ENCODE data around the gene ITGBL1. TPM values are rescaled to one million over a fixed set of nuclear protein-coding genes. Genes with fewer than 3 reads are reported as not detected.

Gene ITGBL1
- total and polyA plus RNA-seq, 7 donors = 0.16 to 15.0 (median 1.6) TPM; not detected in 1

DNA sequence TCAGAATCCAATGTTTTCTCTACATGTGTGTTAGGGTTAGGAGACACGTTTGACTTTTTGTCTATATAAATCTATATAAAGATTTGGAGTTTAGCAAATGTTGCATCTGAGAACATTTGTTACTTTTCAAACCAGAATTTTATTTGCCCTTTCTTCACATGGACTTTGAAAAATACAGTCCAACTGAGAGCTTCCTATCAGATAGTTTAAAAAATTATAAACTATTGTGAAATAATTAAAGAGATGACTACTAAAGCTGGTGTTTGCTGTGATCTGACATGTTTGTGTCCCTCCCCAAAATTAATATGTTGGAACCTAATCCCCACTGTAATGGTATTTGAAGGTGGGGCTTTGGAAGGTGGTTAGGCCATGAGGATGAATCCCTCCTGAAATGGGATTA lies 297.1 kb downstream of the ITGBL1 start:
- H3K36me3 ChIP-seq = no peaks in the 10 kb centered on the region
- H3K9me3 ChIP-seq = no peaks in the 10 kb centered on the region
- H3K27me3 ChIP-seq = no peaks in the 10 kb centered on the region
- H3K4me1 ChIP-seq = no peaks in the 10 kb centered on the region
- WGBS, 2 donors = 82 to 92% methylated on average over 1 of the region's 1 CpG
- H3K4me3 ChIP-seq = no peak overlapping the region
- intact Hi-C loops (cut with DNase I) = no loop called here
- TF ChIP-seq POLR2A (IDR thresholded peaks at IDR 0.05) = no peak
- no peak for DNase-seq
- H3K27ac ChIP-seq = no peak overlapping the region

GRCh38 chr13:101751488-101751887 lies 299.0 kb downstream of the ITGBL1 start:
- H3K4me1 ChIP-seq = no peaks in the 10 kb centered on the region
- intact Hi-C loops (cut with DNase I) = no loop called here
- no peaks in the 10 kb centered on the region for H3K27me3 ChIP-seq
- H3K4me3 ChIP-seq = no peak overlapping the region
- H3K27ac ChIP-seq = no peak overlapping the region
- 4 to 12% methylated on average over 3 of the region's 3 CpGs for WGBS, 2 donors
- TF ChIP-seq POLR2AphosphoS5 (IDR thresholded peaks at IDR 0.05) (no peak), POLR2A (IDR thresholded peaks at IDR 0.05) (no peak), CTCF (IDR thresholded peaks at IDR 0.05) (no peak), EP300 (IDR thresholded peaks at IDR 0.05) (no peak)
- no peak for DNase-seq
- no peaks in the 10 kb centered on the region for H3K36me3 ChIP-seq
- H3K9me3 ChIP-seq = no peaks in the 10 kb centered on the region

DNA sequence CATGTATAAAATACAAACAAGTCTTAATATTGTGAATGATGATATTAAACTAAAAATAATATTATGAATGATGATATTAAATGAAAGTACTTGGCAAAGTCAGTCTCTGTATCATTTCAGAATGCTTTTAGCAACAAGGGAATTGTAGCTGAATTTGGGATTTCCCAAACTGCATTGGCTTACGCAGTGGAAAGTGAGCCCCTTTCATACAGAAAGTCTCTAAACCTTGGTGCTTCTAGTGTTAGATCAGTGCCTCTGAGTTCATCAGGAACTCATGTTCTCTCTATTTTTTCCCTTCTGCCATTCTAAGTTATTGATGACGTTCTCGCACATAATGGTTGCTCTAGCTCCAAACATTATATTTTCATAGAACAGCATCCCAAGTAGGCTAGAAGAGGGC lies 300.0 kb downstream of the ITGBL1 start:
- TF ChIP-seq EP300 (IDR thresholded peaks at IDR 0.05) = no peak
- TF ChIP-seq POLR2A (IDR thresholded peaks at IDR 0.05) = no peak
- TF ChIP-seq POLR2AphosphoS5 (IDR thresholded peaks at IDR 0.05) = no peak
- no peak for TF ChIP-seq CTCF (IDR thresholded peaks at IDR 0.05)
- Histone ChIP-seq H3K36me3 (no peaks in the 10 kb centered on the region), H3K27me3 (no peaks in the 10 kb centered on the region), H3K9me3 (no peaks in the 10 kb centered on the region), H3K27ac (no peak overlapping the region), H3K4me3 (no peak overlapping the region), H3K4me1 (no peaks in the 10 kb centered on the region)
- intact Hi-C loops (cut with DNase I) = no loop called here
- 93 to 96% methylated on average over 3 of the region's 3 CpGs for whole genome bisulfite sequencing, 2 donors
- no peak for DNase-seq

DNA sequence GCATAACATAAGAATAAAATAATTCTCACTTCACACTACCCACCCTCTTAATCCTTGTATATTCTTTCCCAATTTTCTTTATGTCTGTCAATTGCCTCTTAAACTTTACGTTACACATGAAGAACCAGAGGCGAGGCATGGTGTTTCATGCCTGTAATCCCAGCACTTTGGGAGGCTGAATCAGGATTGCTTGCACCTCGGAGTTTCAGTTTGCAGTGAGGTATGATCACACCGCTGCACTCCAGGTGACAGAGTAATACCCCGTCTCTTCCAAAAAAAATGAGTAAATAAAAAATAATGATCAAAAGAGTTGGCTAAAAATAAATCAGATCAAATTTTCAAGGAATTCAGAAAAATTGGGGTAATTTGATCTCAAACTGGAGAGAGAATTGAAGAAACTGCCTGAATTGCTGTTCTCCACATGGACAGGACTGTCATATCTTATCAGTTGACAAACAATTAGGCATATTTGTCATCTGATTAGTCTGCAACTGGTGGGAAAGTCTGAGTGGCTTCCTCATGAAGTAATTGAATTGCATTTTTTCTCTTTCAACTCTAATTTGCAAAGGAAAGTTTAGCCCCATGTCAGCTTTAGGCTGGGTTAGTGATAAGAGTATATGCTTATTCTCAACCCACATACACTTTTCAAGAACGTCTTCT lies 302.9 kb downstream of the ITGBL1 start:
- intact Hi-C loops (cut with DNase I) = no loop called here
- Histone ChIP-seq H3K36me3 (no peaks in the 10 kb centered on the region), H3K27me3 (no peaks in the 10 kb centered on the region), H3K27ac (no peak overlapping the region), H3K4me3 (no peak overlapping the region), H3K9me3 (no peaks in the 10 kb centered on the region), H3K4me1 (no peaks in the 10 kb centered on the region)
- 69 to 72% methylated on average over 6 of the region's 6 CpGs for WGBS, 2 donors
- TF ChIP-seq POLR2AphosphoS5 (IDR thresholded peaks at IDR 0.05) = no peak
- DNase-seq = no peak

GRCh38 chr13:101757446-101758039 lies 305.1 kb downstream of the ITGBL1 start:
- H3K4me3 ChIP-seq = no peak overlapping the region
- intact Hi-C loops (cut with DNase I) = no loop called here
- TF ChIP-seq EP300 (IDR thresholded peaks at IDR 0.05) (no peak), POLR2A (IDR thresholded peaks at IDR 0.05) (no peak), POLR2AphosphoS5 (IDR thresholded peaks at IDR 0.05) (no peak), CTCF (IDR thresholded peaks at IDR 0.05) (no peak)
- 4 to 12% methylated on average over 1 of the region's 1 CpG for WGBS, 2 donors
- H3K9me3 ChIP-seq = no peaks in the 10 kb centered on the region
- H3K4me1 ChIP-seq = no peaks in the 10 kb centered on the region
- H3K27ac ChIP-seq = no peak overlapping the region
- no peaks in the 10 kb centered on the region for H3K27me3 ChIP-seq
- no peak for DNase-seq
- H3K36me3 ChIP-seq = no peaks in the 10 kb centered on the region

GRCh38 chr13:101763191-101763590 lies 310.7 kb downstream of the ITGBL1 start:
- Histone ChIP-seq H3K4me3 (no peak overlapping the region), H3K27ac (no peak overlapping the region), H3K36me3 (no peaks in the 10 kb centered on the region), H3K9me3 (no peaks in the 10 kb centered on the region), H3K4me1 (no peaks in the 10 kb centered on the region), H3K27me3 (no peaks in the 10 kb centered on the region)
- DNase-seq = no peak
- intact Hi-C loops (cut with DNase I) = no loop called here
- WGBS, 2 donors = 26 to 42% methylated on average over 1 of the region's 1 CpG
- no peak for TF ChIP-seq CTCF (IDR thresholded peaks at IDR 0.05)
- TF ChIP-seq EP300 (IDR thresholded peaks at IDR 0.05) = no peak
- no peak for TF ChIP-seq POLR2AphosphoS5 (IDR thresholded peaks at IDR 0.05)
- no peak for TF ChIP-seq POLR2A (IDR thresholded peaks at IDR 0.05)

Data from sigmoid colon (tissue), 7 donors.